GM23338 (cell line): ENCODE results near the gene PHETA2. TPM values are rescaled to one million over a fixed set of nuclear protein-coding genes. Genes with fewer than 3 reads are reported as not detected.
"Not testable (repeated sequence)": the region's sequence is repeated elsewhere in the genome, so short reads cannot be mapped to it uniquely, and the experiment has no call there.

ENCODE experiments used
- ATAC-seq: fragments of 200-7000 bp; cut with Tn5 transposase; 3 replicates; pipeline ENCODE4 v1.9.1; 2020
- DNase-seq: peaks from one replicate; pipeline ENCODE4 v3.0.0-alpha.2; 2015; ENCODE audit warnings: low spot score
- H2AFZ ChIP-seq: fragments of 200-600 bp; sonication (generic); 2 replicates; pipeline ENCODE4 v1.8.0; 2016; ENCODE audit warnings: antibody characterized with exemption, mild to moderate bottlenecking, moderate library complexity
- H3F3A ChIP-seq: fragments of 200-600 bp; sonication (generic); replicated peaks from 2 replicates; pipeline ENCODE4 v1.8.0; 2017; ENCODE audit warnings: antibody characterized with exemption, mixed run types, low read depth
- H3K27ac ChIP-seq: fragments of 200-600 bp; sonication (generic); 2 replicates; pipeline ENCODE4 v1.6.1; 2016; ENCODE audit warnings: low read depth
- H3K27me3 ChIP-seq: fragments of 200-600 bp; sonication (generic); 2 replicates; pipeline ENCODE4 v1.8.0; 2016; ENCODE audit warnings: mild to moderate bottlenecking, mixed run types, moderate library complexity; ENCODE audit not compliant: insufficient read depth
- H3K36me3 ChIP-seq: fragments of 200-600 bp; sonication (generic); 2 replicates; pipeline ENCODE4 v1.8.0; 2016; ENCODE audit warnings: mild to moderate bottlenecking; ENCODE audit not compliant: insufficient read depth
- H3K4me1 ChIP-seq: fragments of 200-600 bp; sonication (generic); 2 replicates; pipeline ENCODE4 v1.8.0; 2016; ENCODE audit warnings: mild to moderate bottlenecking, moderate library complexity; ENCODE audit not compliant: insufficient read depth
- H3K4me2 ChIP-seq: fragments of 200-600 bp; sonication (generic); 2 replicates; pipeline ENCODE4 v1.7.1; 2017; ENCODE audit warnings: mixed run types
- H3K4me3 ChIP-seq: fragments of 200-600 bp; sonication (generic); 2 replicates; pipeline ENCODE4 v1.6.1; 2016; ENCODE audit warnings: mixed run types
- H3K79me2 ChIP-seq: fragments of 200-600 bp; sonication (generic); replicated peaks from 2 replicates; pipeline ENCODE4 v1.8.0; 2017; ENCODE audit warnings: mild to moderate bottlenecking; ENCODE audit not compliant: insufficient read depth
- H3K9me2 ChIP-seq: fragments of 200-600 bp; sonication (generic); 2 replicates; pipeline ENCODE4 v1.8.0; 2017; ENCODE audit not compliant: insufficient read depth
- H4K20me1 ChIP-seq: fragments of 200-600 bp; sonication (generic); replicated peaks from 2 replicates; pipeline ENCODE4 v1.8.0; 2017; ENCODE audit warnings: mild to moderate bottlenecking; ENCODE audit not compliant: insufficient read depth
- H3K27ac Mint-ChIP-seq: 2 replicates; pipeline ENCODE4 v1.8.0; 2020; ENCODE audit warnings: inconsistent platforms, mild to moderate bottlenecking, moderate library complexity, mixed read lengths
- H3K27me3 Mint-ChIP-seq: 3 replicates; pipeline ENCODE4 v1.8.0; 2022; ENCODE audit warnings: low read depth, mild to moderate bottlenecking, moderate library complexity, mixed read lengths, inconsistent platforms; ENCODE audit not compliant: insufficient read depth, poor library complexity
- H3K36me3 Mint-ChIP-seq: 3 replicates; pipeline ENCODE4 v1.8.0; 2021; ENCODE audit warnings: low read depth, mild to moderate bottlenecking, inconsistent platforms, moderate library complexity, mixed read lengths
- H3K4me1 Mint-ChIP-seq: 3 replicates; pipeline ENCODE4 v1.8.0; 2020; ENCODE audit warnings: mild to moderate bottlenecking, inconsistent platforms, mixed read lengths
- H3K4me3 Mint-ChIP-seq: 3 replicates; pipeline ENCODE4 v1.8.0; 2021; ENCODE audit warnings: moderate library complexity, mild to moderate bottlenecking, inconsistent platforms, mixed read lengths
- H3K9me3 Mint-ChIP-seq: 3 replicates; pipeline ENCODE4 v1.8.0; 2020; ENCODE audit warnings: moderate library complexity, mild to moderate bottlenecking, inconsistent platforms, mixed read lengths
- CREB1 ChIP-seq: fragments of 250-450 bp; sonication (Bioruptor Pico); IDR thresholded peaks from 2 replicates; pipeline ENCODE4 v1.5.0; 2020; ENCODE audit warnings: low read depth, mild to moderate bottlenecking, moderate library complexity
- POLR2AphosphoS5 ChIP-seq: IDR thresholded peaks from 2 replicates; pipeline ENCODE4 v1.6.1; 2016; ENCODE audit warnings: antibody characterized with exemption, low read depth
- STAT1 ChIP-seq: IDR thresholded peaks from one replicate; pipeline ENCODE4 v1.6.1; 2016; ENCODE audit warnings: antibody characterized with exemption; ENCODE audit not compliant: unreplicated experiment
- ZNF331 ChIP-seq: fragments of 250-450 bp; sonication (Bioruptor Pico); IDR thresholded peaks from 2 replicates; pipeline ENCODE4 v1.5.0; 2020; ENCODE audit warnings: low read depth, mild to moderate bottlenecking, moderate library complexity
- polyA plus RNA-seq: library from polyadenylated mRNA; unstranded; fragments of >200 nt; fragmentation: Nextera tagmentation; extraction: Ambion mirVana; gene quantifications from 2 replicates; pipeline ENCODE4 v1.2.1, GENCODE V29; 2016
- small RNA-seq: library from RNA; depleted of rRNA; stranded (forward); fragments of <200 nt; gene quantifications from one replicate; pipeline ENCODE3, GENCODE V24; 2014; ENCODE audit warnings: low replicate concordance
- total RNA-seq: library from RNA; depleted of rRNA; stranded (reverse); fragments of >200 nt; shearing (Covaris generic); gene quantifications from 2 replicates; pipeline ENCODE4 v1.2.3, GENCODE V29; 2014; rRNA removed

Gene PHETA2
- total and polyA plus RNA-seq, 2 experiments from 2014 or later: 4.5 to 7.6 TPM

- DNase-seq: no peak
- Histone ChIP-seq H3K4me3 (no peak overlapping the region), H3K79me2 (no peaks in the 10 kb centered on the region), H3K4me2 (no peak overlapping the region), H4K20me1 (no peaks in the 10 kb centered on the region), H2AFZ (no peak overlapping the region), H3K4me1 (no peaks in the 10 kb centered on the region), H3K27me3 (no peaks in the 10 kb centered on the region), H3K9me2 (no peaks in the 10 kb centered on the region), H3F3A (no peaks in the 10 kb centered on the region), H3K36me3 (no peaks in the 10 kb centered on the region), H3K27ac (no peak overlapping the region)
- no peaks in the 10 kb centered on the region for H3K4me1 Mint-ChIP-seq
- H3K4me3 Mint-ChIP-seq: no peak overlapping the region
- H3K9me3 Mint-ChIP-seq: peaks cover 3% of the 10 kb centered on the region; the same call in 2 of the 3 replicates
- TF ChIP-seq CREB1 (CRISPR knock-in tag) (no peak), ZNF331 (no peak), POLR2AphosphoS5 (no peak), STAT1 (no peak)
- peaks cover 19% of the 10 kb centered on the region for H3K27me3 Mint-ChIP-seq
- ATAC-seq: no peak
- H3K36me3 Mint-ChIP-seq: peaks cover 3% of the 10 kb centered on the region; the same call in 1 of the 3 replicates
- H3K27ac Mint-ChIP-seq: no peak overlapping the region
Measured at GRCh38 chr22:42127606-42128005, 53.6 kb downstream of the PHETA2 start.

GRCh38 chr22:42128007-42128406 is 54.0 kb downstream of the PHETA2 start:
- H3K4me2 ChIP-seq, H3K36me3 Mint-ChIP-seq, H3K4me1 ChIP-seq, ATAC-seq, H4K20me1 ChIP-seq, DNase-seq, H3K4me3 Mint-ChIP-seq, H3K79me2 ChIP-seq, H3K27me3 ChIP-seq, H2AFZ ChIP-seq, H3K36me3 ChIP-seq, H3F3A ChIP-seq, H3K9me3 Mint-ChIP-seq, H3K9me2 ChIP-seq, H3K4me1 Mint-ChIP-seq, H3K27ac Mint-ChIP-seq, H3K27ac ChIP-seq, H3K4me3 ChIP-seq: not testable (repeated sequence)
- H3K27me3 Mint-ChIP-seq: peaks cover 21% of the 10 kb centered on the region

Small RNA genes lying within 50 kb of the gene (small RNA-seq; reads per million reads assigned to genes)
- gene SNORD13P1: 0.07 reads per million

Other genes starting within 250 kb of the PHETA2 start
- 147 and 163 TPM in 2 replicates for gene SREBF2, start 241.1 kb upstream of the PHETA2 start, total RNA-seq
- 48.7 and 49.8 TPM in 2 replicates for gene SREBF2, start 241.1 kb upstream of the PHETA2 start, polyA plus RNA-seq
- 0.62 and 5.1 TPM in 2 replicates for gene SHISA8, start 159.2 kb upstream of the PHETA2 start, total RNA-seq
- gene SHISA8, start 159.2 kb upstream of the PHETA2 start, polyA plus RNA-seq: 0.21 TPM in 1 of 2 replicates, not detected in the other
- 0.97 and 1.7 TPM in 2 replicates for gene TNFRSF13C, start 147.4 kb upstream of the PHETA2 start, total RNA-seq
- 0.75 and 1.0 TPM in 2 replicates for gene TNFRSF13C, start 147.4 kb upstream of the PHETA2 start, polyA plus RNA-seq
- 40.0 and 61.6 TPM in 2 replicates for gene CENPM, start 127.1 kb upstream of the PHETA2 start, total RNA-seq
- 50.0 and 51.1 TPM in 2 replicates for gene CENPM, start 127.1 kb upstream of the PHETA2 start, polyA plus RNA-seq
- 28.4 and 30.7 TPM in 2 replicates for gene SEPTIN3, start 104.8 kb upstream of the PHETA2 start, total RNA-seq
- gene SEPTIN3, start 104.8 kb upstream of the PHETA2 start, polyA plus RNA-seq: 16.4 and 19.4 TPM in 2 replicates
- gene WBP2NL, start 75.5 kb upstream of the PHETA2 start, total RNA-seq: 0.14 and 0.39 TPM in 2 replicates
- not detected in 2 replicates for gene WBP2NL, start 75.5 kb upstream of the PHETA2 start, polyA plus RNA-seq
- 17.8 and 21.4 TPM in 2 replicates for gene NAGA, start 3.4 kb upstream of the PHETA2 start, total RNA-seq
- 6.3 and 6.6 TPM in 2 replicates for gene NAGA, start 3.4 kb upstream of the PHETA2 start, polyA plus RNA-seq
- 4.9 and 5.2 TPM in 2 replicates for gene SMDT1, start 5.5 kb downstream of the PHETA2 start, total RNA-seq
- 95.1 and 97.9 TPM in 2 replicates for gene SMDT1, start 5.5 kb downstream of the PHETA2 start, polyA plus RNA-seq
- gene NDUFA6, start 16.5 kb downstream of the PHETA2 start, total RNA-seq: 69.8 and 98.4 TPM in 2 replicates
- 428 and 433 TPM in 2 replicates for gene NDUFA6, start 16.5 kb downstream of the PHETA2 start, polyA plus RNA-seq
- 0.27 and 1.3 TPM in 2 replicates for gene CYP2D6, start 56.6 kb downstream of the PHETA2 start, total RNA-seq
- 0.56 and 1.2 TPM in 2 replicates for gene CYP2D6, start 56.6 kb downstream of the PHETA2 start, polyA plus RNA-seq
- 57.5 and 68.7 TPM in 2 replicates for gene TCF20, start 196.4 kb downstream of the PHETA2 start, total RNA-seq
- gene TCF20, start 196.4 kb downstream of the PHETA2 start, polyA plus RNA-seq: 6.4 and 6.6 TPM in 2 replicates